ENCODE measurements around the gene SSU72.
"Not testable (repeated sequence)": the region's sequence is repeated elsewhere in the genome, so short reads cannot be mapped to it uniquely, and the experiment has no call there.

Gene SSU72

GRCh38 chr1:1540818-1541628 lies 33.6 kb downstream of the SSU72 start:
- ATAC-seq (replicated peaks): no peak
- H3K27ac Mint-ChIP-seq: no peak overlapping the region

DNA sequence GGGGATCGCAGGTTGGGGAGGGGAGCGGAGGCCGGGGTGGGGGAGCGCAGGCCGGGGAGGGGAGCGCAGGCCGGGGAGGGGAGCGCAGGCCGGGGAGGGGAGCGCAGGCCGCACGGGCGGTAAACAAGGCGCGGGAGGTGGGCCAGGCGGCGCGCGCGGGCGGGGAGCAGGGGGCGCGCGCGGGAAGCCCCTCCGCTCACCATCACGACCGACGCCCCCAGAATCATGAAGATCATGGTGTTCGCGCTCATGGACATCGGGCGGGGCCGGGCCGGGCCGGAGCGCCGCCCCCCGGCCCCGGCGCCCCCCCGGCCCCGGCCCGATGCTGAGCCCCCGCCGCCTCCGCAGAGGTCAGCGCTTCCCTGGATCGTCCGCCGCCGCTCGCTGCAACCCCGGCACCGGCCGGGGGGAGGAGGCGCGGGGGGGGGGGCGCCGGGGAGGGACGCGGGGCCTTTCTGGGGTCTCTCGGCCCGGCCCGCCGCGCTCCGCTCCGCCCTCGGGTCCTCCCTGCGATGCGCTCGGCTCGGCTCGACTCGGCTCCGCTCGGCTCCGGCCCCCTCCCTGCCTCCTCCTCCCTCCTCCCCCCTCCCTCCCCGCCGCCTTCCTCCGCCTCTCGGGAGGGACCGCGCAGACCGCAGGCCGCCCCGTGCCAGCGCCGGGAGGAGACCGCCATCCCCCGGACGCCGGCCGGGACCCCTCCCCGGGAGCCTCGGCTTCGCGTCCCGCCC lies 34.4 kb downstream of the SSU72 start, which contains the start of gene TMEM240:
TSS of gene TMEM240 (minus strand) at position 535 of the 728 bp plus-strand sequence. CDS start at position 257, 278 bp downstream.
- Mint-ChIP-seq H3K9me3 (no peaks in the 10 kb centered on the region), H3K36me3 (peaks cover 30 to 34% of the 10 kb centered on the region in 2 donors), H3K4me3 (peak within 1 kb of the TSS; percentile 76 to 78), H3K27ac (peak within 1 kb of the TSS; percentile 71), H3K4me1 (peaks cover 3 to 8% of the 10 kb centered on the region in 2 donors), H3K27me3 (peaks cover 5 to 12% of the 10 kb centered on the region in 2 donors)
- peak; percentile 68 to 70 for ATAC-seq (replicated peaks)
- DNase-seq: no peak

More at GRCh38 chr1:1540818-1541628, 33.6 kb downstream of the SSU72 start:
- H3K4me3 Mint-ChIP-seq: peak overlapping the region; percentile 25 to 55
- H3K9me3 Mint-ChIP-seq: no peaks in the 10 kb centered on the region
- peaks cover 5 to 12% of the 10 kb centered on the region in 2 donors for H3K27me3 Mint-ChIP-seq
- peaks cover 32 to 38% of the 10 kb centered on the region in 2 donors for H3K36me3 Mint-ChIP-seq
- DNase-seq: no peak
- peaks cover 3 to 10% of the 10 kb centered on the region in 2 donors for H3K4me1 Mint-ChIP-seq

GRCh38 chr1:1539310-1540089 lies 35.2 kb downstream of the SSU72 start:
- DNase-seq: no peak
- peaks cover 24 to 28% of the 10 kb centered on the region in 2 donors for H3K36me3 Mint-ChIP-seq
- peaks cover 3 to 5% of the 10 kb centered on the region in 2 donors for H3K4me1 Mint-ChIP-seq
- H3K27me3 Mint-ChIP-seq: peaks cover 5 to 12% of the 10 kb centered on the region in 2 donors
- no peaks in the 10 kb centered on the region for H3K9me3 Mint-ChIP-seq
- peak overlapping the region; percentile 71 for H3K27ac Mint-ChIP-seq
- ATAC-seq (replicated peaks): peak in 1 of 2 donors; percentile 4
- peak overlapping the region; percentile 76 to 78 for H3K4me3 Mint-ChIP-seq

DNA sequence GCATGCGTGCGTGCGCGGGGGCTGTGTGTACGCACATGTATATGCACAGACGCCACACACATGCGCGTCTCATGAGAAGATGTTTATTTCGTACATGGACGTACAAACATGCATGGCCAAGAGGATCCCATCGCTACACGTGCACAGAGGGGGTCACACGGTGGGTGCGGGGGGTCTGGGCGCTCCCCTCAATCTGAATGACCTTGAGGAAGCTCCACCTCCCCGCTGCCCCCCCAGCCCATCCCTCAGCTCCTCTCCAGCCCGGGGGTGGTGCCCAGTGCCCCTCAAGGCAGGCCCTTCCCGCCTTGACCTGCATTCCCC lies 35.7 kb downstream of the SSU72 start:
- ATAC-seq (replicated peaks) (no peak), DNase-seq (no peak)
- Mint-ChIP-seq H3K27me3 (peaks cover 5 to 12% of the 10 kb centered on the region in 2 donors), H3K36me3 (peaks cover 24 to 27% of the 10 kb centered on the region in 2 donors), H3K9me3 (no peaks in the 10 kb centered on the region), H3K27ac (no peak overlapping the region), H3K4me1 (peaks cover 3 to 5% of the 10 kb centered on the region in 2 donors), H3K4me3 (peak overlapping the region; percentile 6 to 76)

DNA sequence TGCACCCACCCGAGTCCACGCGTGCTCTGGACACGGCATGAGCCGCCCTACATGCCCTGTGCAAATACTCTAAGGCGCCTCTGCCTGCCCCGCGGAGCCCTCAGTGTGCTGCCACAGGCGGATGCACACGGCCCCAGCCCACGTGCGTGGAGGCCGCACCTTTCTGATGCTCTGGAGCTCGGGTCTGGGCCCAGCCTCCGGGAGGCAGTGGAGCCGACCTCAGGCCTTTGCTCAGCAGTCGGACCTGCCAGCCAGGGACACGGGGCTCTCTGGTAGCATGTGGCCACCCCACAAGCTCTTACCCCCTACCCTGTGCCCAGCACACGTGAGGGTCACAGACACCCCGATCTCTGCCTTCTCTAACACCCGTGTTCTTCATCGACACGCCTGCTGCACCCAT lies 36.3 kb downstream of the SSU72 start:
- no peak for DNase-seq
- ATAC-seq (replicated peaks): no peak
- H3K27me3 Mint-ChIP-seq: peaks cover 5 to 12% of the 10 kb centered on the region in 2 donors
- no peak overlapping the region for H3K4me3 Mint-ChIP-seq
- H3K9me3 Mint-ChIP-seq: no peaks in the 10 kb centered on the region
- H3K27ac Mint-ChIP-seq: no peak overlapping the region
- H3K36me3 Mint-ChIP-seq: peaks cover 21 to 25% of the 10 kb centered on the region in 2 donors
- peaks cover 3 to 5% of the 10 kb centered on the region in 2 donors for H3K4me1 Mint-ChIP-seq

DNA sequence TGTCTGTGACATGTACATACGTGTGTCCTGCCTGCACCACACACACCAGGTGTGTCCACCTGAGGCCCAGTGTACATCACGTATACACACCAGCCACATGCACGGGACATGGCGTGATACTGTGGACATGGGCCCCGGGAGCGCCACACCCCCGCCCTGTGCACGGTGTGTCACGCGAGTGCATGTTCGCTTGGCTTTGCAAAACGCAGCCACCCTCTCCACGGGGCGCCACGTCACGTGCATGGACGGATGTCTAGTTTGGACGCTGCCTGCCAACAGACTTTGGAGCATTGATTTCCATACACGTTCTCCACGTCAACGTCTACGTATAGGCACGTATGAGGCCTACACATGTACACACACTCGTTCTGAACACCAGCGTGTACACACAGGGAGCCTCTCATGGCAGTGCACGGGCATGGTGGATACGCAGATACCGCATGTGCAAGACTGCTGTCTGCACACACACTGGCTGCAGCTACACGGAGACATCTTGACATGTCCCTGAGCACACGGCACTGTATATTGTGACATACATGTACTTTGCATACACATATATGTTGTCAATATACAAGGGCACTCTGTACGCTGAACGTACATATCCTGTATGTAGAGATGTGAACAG lies 36.9 kb downstream of the SSU72 start:
- Mint-ChIP-seq H3K27me3 (peaks cover 5 to 12% of the 10 kb centered on the region in 2 donors), H3K4me3 (no peak overlapping the region)

GRCh38 chr1:1536938-1537546 lies 37.6 kb downstream of the SSU72 start:
- Mint-ChIP-seq H3K4me1 (peaks cover 3 to 5% of the 10 kb centered on the region in 2 donors), H3K4me3 (no peak overlapping the region), H3K27me3 (peaks cover 5 to 12% of the 10 kb centered on the region in 2 donors), H3K9me3 (peaks cover 1 to 2% of the 10 kb centered on the region in 2 donors), H3K27ac (no peak overlapping the region), H3K36me3 (peaks cover 21 to 22% of the 10 kb centered on the region in 2 donors)
- no peak for DNase-seq
- no peak for ATAC-seq (replicated peaks)

More for the DNA sequence above, 36.9 kb downstream of the SSU72 start:
- Mint-ChIP-seq H3K4me1 (peaks cover 3 to 5% of the 10 kb centered on the region in 2 donors), H3K9me3 (no peaks in the 10 kb centered on the region), H3K36me3 (peaks cover 18 to 23% of the 10 kb centered on the region in 2 donors), H3K27ac (no peak overlapping the region)
- ATAC-seq (replicated peaks) (no peak), DNase-seq (no peak)

DNA sequence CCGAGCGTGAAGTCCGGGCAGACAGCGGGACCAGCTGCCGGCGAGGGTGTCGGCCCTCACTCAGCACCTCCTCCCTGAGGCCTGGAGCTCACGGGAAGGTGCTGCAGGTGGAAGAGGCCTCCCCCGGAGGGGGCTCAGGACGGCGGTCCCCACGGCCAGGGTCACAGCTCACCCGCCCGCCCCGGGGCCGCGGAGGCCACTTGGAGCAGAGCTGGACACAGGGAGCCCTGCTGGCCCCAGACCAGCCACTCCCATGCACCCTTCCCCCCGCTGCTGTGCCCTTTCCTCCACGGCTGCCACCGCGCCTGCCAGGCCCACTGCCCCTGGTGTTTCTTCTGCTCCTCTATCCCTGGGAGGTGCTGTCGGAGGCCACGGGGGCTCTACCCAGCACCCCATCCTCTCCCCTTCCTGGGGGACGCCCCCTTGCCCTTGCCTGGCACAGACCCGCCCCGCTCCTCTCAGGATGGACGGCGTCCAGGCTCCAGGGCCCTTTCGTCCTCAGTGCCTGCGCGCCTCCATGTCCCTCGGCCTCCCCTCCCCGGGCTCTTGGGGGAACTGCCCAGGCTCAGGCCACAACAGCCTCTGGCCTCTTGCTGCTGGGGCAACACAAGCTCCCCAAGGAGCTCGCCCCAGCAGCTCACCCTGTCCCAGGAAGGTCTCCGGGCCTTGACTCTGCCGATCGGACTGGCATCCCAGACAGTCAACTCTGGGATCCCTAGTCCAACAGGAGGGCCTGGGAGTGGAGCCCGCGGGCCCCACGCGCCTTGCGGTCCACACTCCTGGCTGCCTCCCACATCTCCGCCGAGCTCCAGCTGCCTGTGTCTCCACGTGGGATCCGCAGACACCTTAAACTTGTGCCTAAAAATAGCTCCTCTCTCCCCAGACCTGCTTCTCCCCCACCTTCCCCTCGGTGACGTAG lies 38.4 kb downstream of the SSU72 start:
- no peak for ATAC-seq (replicated peaks)
- peaks cover 5 to 12% of the 10 kb centered on the region in 2 donors for H3K27me3 Mint-ChIP-seq
- H3K4me1 Mint-ChIP-seq: peaks cover 3 to 5% of the 10 kb centered on the region in 2 donors
- H3K36me3 Mint-ChIP-seq: peaks cover 19% of the 10 kb centered on the region in 2 donors
- DNase-seq: no peak
- peaks cover 4% of the 10 kb centered on the region in 2 donors for H3K9me3 Mint-ChIP-seq
- no peak overlapping the region for H3K4me3 Mint-ChIP-seq
- H3K27ac Mint-ChIP-seq: no peak overlapping the region

DNA sequence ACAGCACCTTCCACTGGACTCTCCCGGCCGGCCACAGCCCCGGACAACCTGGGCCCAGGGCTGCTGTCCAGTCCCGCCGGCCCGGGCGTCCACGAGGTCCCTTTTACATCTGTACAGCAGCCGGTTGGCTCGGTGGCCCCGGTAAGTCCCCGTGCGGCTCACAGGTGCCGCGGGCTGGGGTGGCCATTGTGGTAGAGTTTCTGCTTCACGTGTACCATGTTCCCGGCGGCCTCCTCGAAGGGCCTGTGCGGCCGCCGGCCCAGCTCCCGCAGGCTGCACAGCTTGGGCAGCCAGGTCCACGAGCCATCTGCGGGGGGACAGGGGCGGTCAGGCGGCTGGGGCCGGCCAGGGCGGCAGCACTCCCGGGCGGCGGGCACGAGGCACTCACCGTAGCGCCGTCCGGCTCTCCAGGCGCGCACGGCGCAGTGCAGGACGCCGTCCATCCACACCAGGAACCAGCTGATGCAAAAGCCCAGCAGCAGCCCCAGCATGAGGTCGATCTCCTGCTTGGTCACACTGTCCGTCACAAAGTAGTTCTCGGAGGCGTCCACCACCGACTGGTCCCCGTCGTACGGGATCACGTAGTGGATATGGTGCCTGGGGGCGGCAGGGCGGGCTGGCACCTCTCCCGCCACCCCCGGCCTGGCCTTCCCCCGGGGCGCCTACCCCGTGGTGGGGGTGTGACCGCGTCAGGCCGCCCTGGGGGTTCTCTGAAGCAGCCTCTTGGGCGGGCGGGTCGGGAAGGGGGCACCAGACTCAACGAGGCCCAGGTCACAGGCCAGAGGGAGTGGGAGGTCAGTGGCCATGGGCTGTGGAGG lies 39.3 kb downstream of the SSU72 start:
- H3K27ac Mint-ChIP-seq: no peak overlapping the region
- H3K9me3 Mint-ChIP-seq: peaks cover 4 to 6% of the 10 kb centered on the region in 2 donors
- peaks cover 3 to 5% of the 10 kb centered on the region in 2 donors for H3K4me1 Mint-ChIP-seq
- peaks cover 5 to 12% of the 10 kb centered on the region in 2 donors for H3K27me3 Mint-ChIP-seq
- no peak overlapping the region for H3K4me3 Mint-ChIP-seq
- peaks cover 24% of the 10 kb centered on the region in 2 donors for H3K36me3 Mint-ChIP-seq
- DNase-seq (no peak), ATAC-seq (replicated peaks) (no peak)

- no peak overlapping the region for H3K4me3 Mint-ChIP-seq
- peaks cover 4 to 6% of the 10 kb centered on the region in 2 donors for H3K9me3 Mint-ChIP-seq
- DNase-seq (no peak), ATAC-seq (replicated peaks) (no peak)
- H3K4me1 Mint-ChIP-seq: peaks cover 2 to 5% of the 10 kb centered on the region in 2 donors
- H3K27ac Mint-ChIP-seq: no peak overlapping the region
- H3K36me3 Mint-ChIP-seq: peaks cover 30 to 32% of the 10 kb centered on the region in 2 donors
- H3K27me3 Mint-ChIP-seq: peaks cover 5 to 11% of the 10 kb centered on the region in 2 donors
Measured at GRCh38 chr1:1534401-1535154, 40.1 kb downstream of the SSU72 start.

DNA sequence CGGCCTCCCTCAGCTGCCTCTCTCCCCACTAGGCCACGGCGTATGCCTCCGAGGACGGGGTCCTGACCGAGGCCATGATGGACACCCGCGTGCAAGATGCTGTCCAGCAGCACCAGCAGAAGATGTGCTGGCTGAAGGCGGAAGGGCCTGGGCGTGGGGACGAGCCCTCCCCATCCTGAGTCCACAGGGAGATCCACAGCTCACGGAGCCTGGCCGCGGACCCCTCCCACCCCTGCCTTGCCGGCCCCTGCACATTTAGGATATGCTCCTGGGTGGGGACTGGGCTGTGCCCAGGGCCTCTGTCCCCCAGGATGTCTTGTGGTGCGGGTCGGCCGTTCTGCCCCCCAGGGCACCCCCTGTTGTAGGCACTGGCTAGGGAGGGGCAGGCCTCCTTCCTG lies 40.8 kb downstream of the SSU72 start:
- H3K4me3 Mint-ChIP-seq; H3K27ac Mint-ChIP-seq; H3K4me1 Mint-ChIP-seq; DNase-seq; H3K27me3 Mint-ChIP-seq; ATAC-seq (replicated peaks); H3K9me3 Mint-ChIP-seq: not testable (repeated sequence)
- peaks cover 34% of the 10 kb centered on the region in 2 donors for H3K36me3 Mint-ChIP-seq
